ENCODE measurements around the gene CBR3.

Gene CBR3

DNA sequence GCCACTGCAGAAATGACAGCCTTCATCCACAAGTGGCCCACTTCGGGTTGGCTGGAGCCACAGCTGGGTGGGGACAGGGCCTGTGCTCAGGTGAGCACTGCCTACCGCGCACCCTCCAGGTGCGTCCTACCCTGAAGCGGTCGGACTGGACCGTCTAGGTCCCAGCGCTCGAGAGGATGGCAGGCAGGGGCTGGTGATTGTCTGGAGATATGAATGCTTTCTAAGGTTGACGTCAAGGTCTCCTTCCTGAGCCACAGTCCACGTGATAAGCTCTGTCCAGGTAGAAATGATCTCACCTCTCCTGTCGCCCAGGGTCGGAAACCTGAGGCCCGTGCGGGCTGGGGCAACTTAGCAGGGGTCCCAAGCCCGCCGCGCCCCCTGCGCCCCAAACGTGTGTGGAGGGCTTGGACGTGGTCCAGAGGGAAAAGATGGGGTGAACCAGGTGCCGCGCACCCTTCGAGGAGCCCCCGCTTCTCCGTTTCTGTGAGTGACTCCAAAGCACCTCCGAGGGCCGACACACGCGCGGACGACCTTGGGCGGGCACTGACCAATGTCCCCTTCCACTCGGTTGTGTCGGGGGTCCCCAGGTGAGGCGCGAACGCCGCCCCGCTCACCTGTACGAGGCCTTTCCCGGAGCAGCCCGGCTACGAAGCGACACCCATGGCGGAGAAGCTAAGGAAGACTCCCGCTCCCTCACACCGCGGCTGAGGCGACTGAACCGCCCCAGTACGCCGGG lies 20.9 kb downstream of the CBR3 start:
- DNase-seq (ENCODE audit: low read depth in 3 of 3), result no peak

DNA sequence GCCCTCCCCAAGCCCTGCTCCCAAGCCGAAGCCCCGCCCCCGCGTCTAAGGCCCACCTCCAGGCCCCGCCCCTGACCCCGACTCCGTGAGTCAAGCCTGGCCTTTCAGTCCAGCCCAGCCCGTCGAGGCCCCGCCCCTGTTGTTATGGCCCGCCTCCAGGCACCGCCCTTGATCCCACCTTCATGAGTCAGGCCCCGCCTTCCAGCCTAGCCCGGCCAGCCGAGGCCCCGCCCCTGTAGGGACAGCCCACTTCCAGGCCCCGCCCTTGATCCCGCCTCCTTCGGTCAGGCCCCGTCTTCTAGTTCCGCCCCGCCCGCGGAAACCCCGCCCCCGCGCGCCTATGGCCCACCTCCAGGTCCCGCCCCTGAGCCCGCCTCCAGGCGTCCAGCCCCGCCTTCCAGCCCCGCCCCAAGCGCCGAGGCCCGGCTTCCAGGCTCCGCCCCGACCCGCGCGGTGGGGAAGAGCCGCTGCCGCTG lies 21.5 kb downstream of the CBR3 start:
- peak; percentile 100 for DNase-seq (ENCODE audit: low read depth in 3 of 3)

DNA sequence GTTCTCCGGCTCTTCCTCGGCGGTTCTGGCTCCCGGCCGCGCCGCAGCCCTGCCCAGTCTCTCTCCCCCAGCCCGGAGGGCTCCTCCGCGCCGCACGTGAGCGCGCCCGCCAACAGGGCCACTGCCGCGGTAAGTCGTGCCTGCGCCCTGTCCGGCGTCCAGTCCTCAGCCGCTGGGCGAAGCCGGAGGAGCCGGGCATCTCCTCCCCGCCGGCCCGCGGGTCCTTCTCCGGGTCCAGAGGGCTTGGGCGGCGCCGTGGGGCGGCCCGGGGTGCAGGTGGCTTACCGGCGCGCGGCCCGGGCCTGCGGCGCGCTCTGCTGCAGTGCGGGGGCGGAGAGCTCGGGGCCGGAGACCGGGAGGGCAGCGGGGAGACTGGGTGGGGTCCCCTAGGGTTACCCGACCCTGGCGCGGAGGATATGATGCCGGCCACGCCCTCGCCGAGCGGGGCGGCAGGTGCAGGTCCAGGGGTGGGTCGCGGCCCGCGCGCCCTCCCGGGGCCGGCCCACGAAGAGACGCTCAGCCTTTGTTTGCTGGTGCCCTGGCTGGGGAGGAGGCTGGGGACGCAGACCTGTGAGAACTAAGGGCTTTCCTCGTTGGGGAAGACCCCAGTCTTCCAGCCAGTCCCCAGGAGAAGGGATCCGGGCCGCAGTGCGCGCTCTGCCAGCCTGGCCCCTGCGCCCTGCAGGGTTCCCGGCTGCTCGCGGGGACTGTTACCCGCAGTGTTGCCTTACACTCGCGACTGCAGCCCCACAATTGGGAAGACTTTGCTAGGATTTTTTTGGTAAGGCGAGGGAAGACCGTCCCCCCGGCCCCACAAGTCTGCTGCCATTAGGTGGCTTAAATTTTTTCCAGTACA lies 22.2 kb downstream of the CBR3 start, which contains the start of gene DOP1B:
TSS of gene DOP1B (plus strand) at position 10 of the 856 bp plus-strand sequence. CDS start 7,910 bp downstream, outside the sequence.
- peak in 2 of 3 experiments; percentile 25 to 28 for DNase-seq (ENCODE audit: low read depth in 3 of 3)

DNA sequence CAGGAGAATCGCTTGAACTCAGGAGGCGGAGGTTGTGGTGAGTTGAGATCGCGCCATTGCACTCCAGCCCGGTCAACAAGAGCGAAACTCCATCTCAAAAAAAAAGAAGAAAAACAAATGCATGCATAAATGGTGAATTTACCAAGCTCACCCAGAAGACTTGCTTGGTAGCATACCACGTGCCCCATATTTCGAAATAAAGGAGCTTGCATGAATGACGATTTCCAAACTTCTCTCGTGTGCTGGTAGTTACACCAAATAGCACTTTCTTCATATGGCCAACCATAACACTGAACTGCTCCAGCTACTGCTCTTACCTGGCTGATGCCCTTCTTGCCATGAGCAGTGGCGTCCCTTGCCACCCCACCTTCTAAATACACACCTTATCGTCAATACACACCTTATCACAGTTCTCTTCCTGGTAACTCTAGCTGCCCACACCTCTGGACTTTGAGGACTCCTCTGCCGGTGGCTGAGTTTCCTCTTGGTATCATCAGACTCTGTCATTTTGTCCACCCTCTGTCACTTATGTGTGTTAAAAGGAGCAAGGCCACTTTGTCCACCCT lies 24.6 kb downstream of the CBR3 start:
- no peak for DNase-seq (ENCODE audit: low read depth in 3 of 3)

DNA sequence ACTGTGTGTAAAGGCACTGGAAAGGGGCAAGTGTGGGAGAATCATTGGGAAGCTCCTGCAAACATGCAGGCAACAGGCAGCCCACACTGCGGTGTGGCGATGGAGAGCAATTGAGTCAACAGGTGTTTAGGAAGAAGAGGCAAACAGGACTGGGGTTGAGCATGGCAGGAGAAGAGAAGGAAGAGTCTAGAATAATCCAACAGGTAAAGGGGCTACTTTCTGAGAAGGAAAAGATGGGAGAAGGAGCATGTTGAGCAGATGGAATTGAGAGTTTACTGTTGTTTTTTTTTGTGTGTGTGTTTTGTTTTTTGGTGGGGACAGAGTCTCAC lies 25.9 kb downstream of the CBR3 start:
- no peak for DNase-seq (ENCODE audit: low read depth in 3 of 3)

DNA sequence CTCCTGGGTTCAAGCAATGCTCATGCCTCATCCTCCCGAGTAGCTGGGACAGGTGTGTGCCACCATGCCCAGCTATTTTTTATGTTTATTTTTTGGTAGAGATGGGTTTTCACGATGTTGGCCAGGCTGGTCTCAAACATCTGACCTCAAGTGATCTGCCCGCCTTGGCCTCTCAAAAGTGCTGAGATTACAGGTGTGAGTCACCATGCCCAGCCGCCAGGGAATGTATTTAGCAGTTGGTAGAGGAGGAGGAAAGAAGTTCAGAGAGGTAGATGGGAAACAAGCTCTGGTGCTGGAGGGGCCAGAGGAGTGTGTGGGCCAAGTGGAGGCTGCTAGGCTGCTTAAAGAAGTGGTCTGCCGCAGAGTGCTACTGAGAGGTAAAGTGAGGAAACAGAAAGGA lies 27.8 kb downstream of the CBR3 start:
- no peak for DNase-seq (ENCODE audit: low read depth in 3 of 3)

DNA sequence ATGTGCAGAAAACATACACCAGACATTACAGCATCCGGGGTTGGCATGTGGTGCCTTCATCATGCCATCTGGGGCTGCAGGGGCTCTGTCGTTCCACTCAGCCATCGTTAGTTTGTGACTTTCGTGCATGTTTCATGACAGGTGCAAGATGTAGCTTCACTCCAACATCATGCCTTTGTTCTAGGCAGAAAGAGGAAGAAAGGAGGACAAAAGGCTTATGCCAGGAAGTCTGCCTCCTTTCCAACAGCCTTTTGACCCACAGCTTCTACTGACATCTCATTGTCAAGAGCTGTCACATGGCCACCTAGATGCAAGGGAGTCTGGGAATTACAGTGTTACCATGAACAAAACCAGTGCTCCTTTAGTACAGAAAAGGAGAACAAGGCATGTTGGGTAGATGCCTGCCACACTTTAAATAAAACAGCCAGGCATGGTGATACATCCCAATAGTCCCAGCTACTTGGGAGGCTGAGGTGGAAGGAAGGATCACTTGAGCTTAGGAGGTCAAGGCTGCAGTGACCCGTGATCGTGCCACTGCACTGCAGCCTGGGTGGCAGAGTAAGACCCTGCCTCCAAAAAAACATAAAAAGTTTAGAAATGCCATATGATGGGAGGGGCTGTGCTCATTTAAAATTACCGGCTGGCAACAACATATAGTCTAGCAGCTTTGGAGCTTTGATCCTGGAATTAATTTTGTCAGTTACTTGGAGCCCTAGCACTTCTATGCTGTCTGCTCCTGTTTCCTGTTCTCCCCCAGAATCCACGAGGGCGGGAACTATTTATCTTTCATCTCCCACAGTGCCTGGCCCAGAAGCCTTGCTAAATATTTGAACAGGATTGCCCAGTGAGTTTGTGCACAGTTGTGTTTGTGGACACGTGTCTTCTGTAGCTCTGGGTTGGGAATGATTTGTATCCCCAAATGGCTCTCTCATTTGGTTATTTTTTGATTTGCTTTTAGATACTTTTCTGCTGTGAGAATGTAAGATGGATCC lies 29.2 kb downstream of the CBR3 start:
- DNase-seq (ENCODE audit: low read depth in 3 of 3), result no peak

DNA sequence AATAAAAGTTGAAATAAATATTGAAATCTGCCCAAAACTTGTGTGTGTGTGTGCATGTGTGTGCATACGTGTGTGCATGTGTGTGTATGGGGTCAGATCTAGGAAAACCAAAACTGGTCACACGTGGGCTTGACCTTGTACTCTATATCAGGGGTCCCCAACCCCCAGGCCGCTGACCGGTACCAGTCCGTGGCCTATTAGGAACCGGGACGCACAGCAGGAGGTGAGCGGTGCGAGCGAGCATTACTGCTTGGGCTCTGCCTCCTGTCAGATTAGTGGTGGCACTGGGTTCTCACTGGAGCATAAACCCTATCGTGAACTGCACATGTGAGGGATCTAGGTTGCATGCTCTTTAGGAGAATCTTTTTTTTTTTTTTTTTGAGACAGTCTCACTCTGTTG lies 30.5 kb downstream of the CBR3 start:
- DNase-seq (ENCODE audit: low read depth in 3 of 3), result no peak

DNA sequence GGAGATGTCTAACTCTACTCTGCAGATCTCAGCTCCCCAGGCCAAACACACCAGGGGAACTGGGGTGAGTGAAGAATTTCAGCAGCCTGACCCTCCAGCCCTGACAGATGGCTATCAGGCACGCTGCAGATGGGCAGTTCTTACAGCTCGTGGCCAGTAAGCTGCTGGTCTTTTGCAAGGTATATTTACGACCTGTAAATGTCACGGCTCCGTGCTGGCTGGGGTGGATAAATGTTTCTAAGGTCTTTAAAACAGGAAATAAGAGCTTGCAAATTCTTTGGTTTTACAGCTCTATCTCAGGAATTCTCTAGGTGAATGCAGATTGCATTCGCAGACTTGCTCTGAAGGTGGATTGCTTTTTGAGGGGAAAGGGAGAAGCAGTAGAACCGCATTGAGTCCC lies 31.8 kb downstream of the CBR3 start:
- no peak for DNase-seq (ENCODE audit: low read depth in 3 of 3)

DNA sequence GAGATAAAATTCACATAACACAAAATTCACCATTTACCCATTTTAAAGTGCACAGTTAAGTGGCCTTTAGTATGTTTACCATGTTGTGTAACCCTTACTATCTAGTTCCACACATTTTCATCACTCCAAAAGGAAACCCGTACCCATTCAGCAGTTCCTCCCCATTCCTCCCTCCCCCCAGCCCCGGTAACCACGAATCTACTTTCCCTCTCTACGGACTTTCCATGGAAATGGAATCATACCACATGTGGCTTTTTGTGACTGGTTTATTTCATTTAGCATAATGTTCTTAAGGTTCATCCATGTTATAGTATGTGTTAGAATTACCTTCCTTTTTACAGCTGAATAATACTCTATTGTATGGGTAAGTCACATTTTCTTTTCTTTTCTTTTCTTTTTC lies 32.7 kb downstream of the CBR3 start:
- no peak for DNase-seq (ENCODE audit: low read depth in 3 of 3)

DNA sequence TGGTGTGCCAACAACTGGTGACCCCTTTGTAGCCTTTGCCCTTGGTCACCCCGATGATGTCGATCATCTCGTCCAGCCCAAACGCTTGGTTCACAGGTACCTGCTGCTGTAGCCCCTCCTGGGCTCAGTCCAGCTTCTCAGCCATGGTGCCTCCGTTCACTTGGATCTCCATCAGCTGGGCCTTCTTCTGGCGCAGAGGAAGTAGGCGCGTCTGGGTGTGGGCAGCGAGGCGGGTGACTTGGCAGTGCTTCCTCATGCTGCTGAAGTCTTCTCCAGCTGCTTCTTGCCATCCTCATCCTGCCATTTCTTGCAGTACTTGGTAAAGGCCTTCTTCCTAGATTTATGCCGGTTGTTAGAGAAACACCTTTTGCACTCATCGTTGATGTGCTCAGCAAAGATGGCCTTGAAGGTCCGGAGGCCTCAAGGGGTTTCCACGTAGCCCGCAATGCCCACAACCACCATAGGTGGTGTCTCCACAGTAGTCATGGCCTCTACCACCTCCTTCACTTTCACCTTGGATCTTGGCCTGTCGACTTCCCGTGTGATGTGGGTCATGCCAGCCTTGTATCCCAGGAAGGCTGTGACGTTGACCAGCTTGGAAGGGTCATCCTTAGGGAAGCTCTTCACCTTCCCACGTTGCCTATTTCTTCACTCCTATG lies 34.7 kb downstream of the CBR3 start:
- DNase-seq (ENCODE audit: low read depth in 3 of 3), result no peak

DNA sequence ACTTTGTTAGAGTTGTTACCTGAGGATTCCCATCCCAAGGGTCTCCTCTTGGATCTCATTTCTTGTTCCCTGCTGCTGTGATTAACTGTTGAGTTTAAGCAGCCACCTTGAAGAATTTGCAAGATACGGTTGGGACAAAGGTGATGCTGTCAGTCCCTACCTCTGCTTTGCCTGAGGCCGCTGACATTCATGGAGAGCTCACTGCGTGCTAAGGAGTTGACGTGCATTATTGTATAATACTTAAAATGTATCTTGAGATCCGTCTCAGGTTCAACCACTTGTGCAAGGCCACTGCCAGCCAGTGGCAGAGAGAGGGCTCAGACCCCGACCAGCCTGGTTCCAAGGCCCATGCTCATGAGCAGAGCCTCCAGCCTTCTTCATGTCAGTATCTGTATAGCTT lies 35.9 kb downstream of the CBR3 start:
- no peak for DNase-seq (ENCODE audit: low read depth in 3 of 3)

DNA sequence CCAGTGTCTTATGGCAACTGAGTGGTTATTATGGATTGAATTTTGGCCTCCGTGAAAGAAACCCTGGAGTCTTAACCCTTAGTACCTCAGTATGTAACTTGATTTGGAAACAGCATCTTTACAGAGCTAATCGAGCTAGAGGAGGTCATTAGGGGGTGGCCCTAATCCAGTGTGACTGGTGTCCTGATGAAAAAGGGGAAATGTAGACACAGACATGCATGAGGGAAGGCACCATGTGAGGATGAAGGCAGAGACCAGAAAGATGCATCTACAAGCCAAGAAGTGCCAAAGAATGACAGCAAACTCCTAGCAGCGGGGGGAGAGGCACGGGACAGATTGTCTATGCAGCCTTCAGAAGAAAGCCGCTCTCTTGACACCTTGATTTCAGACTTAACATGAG lies 36.5 kb downstream of the CBR3 start:
- no peak for DNase-seq (ENCODE audit: low read depth in 3 of 3)

DNA sequence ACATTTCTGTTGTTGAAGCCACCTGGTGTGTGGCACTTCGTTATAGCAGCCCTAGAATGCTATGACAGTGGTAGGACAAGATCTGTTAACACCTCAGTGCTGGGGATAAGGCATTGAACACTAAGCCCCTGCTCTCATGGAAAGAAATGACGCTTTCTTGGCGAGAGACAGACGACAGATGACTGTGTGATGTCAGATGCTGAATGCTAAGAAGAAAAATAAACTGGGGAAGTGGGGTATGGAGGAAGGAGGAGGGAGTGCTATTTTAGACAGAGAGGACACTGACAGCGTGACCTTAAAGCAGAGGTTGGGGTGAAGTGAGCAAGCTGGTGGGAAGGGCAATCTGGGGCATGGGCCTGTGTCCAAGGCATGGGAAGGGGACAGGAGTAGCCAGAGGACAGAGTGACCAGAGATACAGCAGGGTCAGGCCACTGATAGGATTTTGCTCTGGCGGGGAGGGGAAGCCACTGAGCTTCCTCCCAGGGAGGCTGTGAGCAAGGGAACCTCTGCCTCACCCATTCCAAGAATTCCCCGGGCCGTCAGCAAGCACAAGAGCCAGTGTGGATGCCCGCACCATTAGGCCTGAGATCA lies 37.0 kb downstream of the CBR3 start:
- DNase-seq (ENCODE audit: low read depth in 3 of 3), result no peak

DNA sequence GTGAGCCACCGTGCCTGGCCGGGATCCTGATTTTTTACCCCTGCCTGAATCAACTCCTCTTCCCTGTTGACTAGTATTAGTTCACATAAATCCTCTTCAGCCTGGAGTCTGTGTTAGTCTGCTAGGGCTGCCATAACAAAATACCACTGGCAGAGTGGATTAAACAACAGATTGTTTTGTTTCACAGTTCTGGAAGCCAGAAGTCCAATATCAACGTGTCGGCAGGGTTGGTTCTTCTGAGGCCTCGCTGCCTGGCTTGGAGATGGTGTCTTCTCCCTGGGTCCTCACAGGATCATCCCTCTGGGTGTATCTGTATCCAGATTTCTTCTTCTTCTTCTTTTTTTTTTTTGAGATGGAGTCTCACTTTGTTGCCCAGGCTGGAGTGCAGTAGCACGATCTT lies 39.9 kb downstream of the CBR3 start:
- DNase-seq (ENCODE audit: low read depth in 3 of 3), result no peak

DNA sequence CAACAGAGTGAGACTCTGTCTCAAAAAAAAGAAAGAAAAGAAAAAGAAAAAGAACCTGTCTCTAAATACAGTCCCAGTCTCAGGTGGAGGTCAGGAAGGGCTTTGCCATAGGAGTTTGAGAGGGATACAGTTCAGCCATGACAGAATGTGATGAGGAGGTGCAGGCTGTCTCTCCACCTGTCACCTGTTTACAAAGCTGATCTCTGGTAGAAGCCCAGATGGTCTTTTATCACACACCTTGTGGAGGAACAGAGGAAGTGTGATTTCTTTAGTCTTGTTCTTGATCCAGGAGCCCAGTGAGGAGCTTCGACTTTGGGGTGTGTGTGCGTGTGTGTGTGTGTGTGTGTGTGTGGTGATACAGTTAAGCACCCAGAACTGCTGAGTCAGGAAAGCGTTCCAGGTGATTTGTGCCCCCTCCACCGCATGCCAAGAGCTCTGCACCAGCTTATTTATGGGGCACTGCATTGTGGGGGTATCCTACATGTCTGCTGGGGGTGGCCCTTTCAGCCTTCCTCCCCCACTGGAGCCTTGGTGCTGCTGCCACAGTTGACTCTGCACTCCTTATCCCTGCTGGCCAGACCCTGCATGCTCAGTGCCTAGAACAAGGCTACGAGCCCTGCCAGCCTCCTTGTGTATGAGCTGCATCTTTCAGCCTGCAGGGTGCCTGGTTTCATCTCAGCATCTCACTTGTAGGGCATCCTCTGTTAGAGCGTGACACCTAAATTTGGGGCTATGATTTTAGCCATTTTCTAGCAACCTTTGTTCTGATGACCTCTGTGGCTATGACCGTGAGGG lies 41.1 kb downstream of the CBR3 start:
- no peak for DNase-seq (ENCODE audit: low read depth in 3 of 3)

DNA sequence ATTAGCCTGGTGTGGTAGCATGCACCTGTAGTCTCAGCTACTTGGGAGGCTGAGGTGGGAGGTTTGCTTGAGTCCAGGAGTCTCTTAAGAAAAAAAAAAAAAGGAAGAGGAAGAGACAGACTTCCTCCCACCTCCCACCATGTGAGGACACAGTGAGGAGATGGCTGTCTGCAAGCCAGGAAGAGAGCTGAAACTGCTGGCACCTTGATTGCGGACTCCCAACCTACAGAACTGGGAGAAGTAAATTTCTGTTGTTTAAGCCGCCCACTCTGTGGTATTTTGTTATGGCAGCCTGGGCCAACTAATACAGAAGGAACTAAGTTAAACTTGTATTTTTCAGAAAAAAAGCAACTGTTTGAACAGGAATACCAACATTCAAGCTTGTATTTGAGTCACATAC lies 43.5 kb downstream of the CBR3 start:
- DNase-seq (ENCODE audit: low read depth in 3 of 3), result no peak

DNA sequence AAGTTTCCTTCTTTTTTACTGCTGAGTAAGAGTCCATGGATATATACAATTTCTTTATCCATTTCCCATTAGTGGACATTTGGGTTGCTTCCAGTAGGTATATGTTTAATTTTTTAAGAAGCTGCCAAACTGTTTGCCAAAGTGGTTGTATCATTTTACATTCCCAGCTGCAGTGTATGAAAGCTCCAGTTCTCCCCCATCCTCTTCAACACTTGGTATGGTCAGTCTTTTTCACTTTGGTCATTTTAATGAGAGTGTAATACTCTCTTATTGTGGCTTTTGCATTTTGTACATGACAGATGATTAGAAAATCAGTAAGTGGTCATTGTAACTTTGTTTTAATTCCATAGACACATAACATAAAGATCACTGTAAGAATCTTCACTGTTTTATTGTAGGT lies 44.3 kb downstream of the CBR3 start:
- no peak for DNase-seq (ENCODE audit: low read depth in 3 of 3)

DNA sequence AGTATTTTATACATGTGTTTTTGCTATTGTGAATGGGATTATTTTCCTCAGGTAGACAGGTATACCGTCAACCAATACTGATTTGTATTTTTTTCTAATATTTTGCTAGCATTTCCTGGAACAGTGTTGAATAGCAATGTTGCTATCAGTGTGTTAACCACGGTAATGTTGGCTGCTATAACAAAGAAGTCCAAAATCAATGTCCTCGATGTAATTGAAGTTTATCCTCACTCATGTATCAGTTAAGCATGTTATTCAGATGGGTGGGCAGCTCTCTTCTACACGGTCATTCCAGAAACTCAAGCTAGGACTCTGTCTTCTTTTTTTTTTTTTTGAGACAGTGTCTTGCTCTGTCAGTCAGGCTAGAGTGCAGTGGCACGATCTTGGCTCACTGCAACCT lies 46.1 kb downstream of the CBR3 start:
- DNase-seq (ENCODE audit: low read depth in 3 of 3), result no peak
